Measurements from ENCODE around the gene GPR108.

GPR108 gene

GRCh38 chr19:6717441-6717971 lies 19.9 kb downstream of the GPR108 start (continued):
- TF ChIP-seq PRDM2 (tag by site-specific recombination; IDR thresholded peaks at IDR 0.05; ENCODE audit: borderline replicate concordance) (no peak), HOXA7 (CRISPR knock-in tag; IDR thresholded peaks at IDR 0.05; ENCODE audit: borderline replicate concordance) (no peak), ZNF133 (tag by site-specific recombination; IDR thresholded peaks at IDR 0.05) (no peak), ZFP3 (tag by site-specific recombination; IDR thresholded peaks at IDR 0.05; ENCODE audit: low read depth) (no peak), ZNF510 (tag by site-specific recombination; IDR thresholded peaks at IDR 0.05; ENCODE audit: insufficient replicate concordance) (no peak), ZNF112 (tag by site-specific recombination; IDR thresholded peaks at IDR 0.05) (no peak), ZNF155 (tag by site-specific recombination; IDR thresholded peaks at IDR 0.05) (no peak), ZNF426 (tag by site-specific recombination; IDR thresholded peaks at IDR 0.05) (no peak), ZNF148 (tag by site-specific recombination; IDR thresholded peaks at IDR 0.05; ENCODE audit: borderline replicate concordance) (peak; percentile 84; the same call in 1 of the 2 replicates), OVOL3 (tag by site-specific recombination; IDR thresholded peaks at IDR 0.05) (no peak), HIC1 (tag by site-specific recombination; IDR thresholded peaks at IDR 0.05) (no peak), OSR2 (tag by site-specific recombination; IDR thresholded peaks at IDR 0.05) (no peak), ZBTB26 (tag by site-specific recombination; optimal IDR thresholded peaks at IDR 0.05) (peak; percentile 16), ZBTB1 (tag by site-specific recombination; IDR thresholded peaks at IDR 0.05) (no peak), ZNF174 (tag by site-specific recombination; IDR thresholded peaks at IDR 0.05) (no peak), INSM2 (tag by site-specific recombination; IDR thresholded peaks at IDR 0.05) (no peak), SETDB1 (IDR thresholded peaks at IDR 0.05; ENCODE audit: insufficient read length, low read length) (no peak), ZNF560 (tag by site-specific recombination; IDR thresholded peaks at IDR 0.05; ENCODE audit: borderline replicate concordance) (no peak), ZNF658 (tag by site-specific recombination; IDR thresholded peaks at IDR 0.05) (no peak), ZNF621 (tag by site-specific recombination; IDR thresholded peaks at IDR 0.05) (no peak), ZNF791 (tag by site-specific recombination; IDR thresholded peaks at IDR 0.05) (no peak), ZNF660 (tag by site-specific recombination; IDR thresholded peaks at IDR 0.05) (no peak), SP3 (tag by site-specific recombination; IDR thresholded peaks at IDR 0.05) (no peak), ZNF555 (tag by site-specific recombination; conservative IDR thresholded peaks at IDR 0.05) (no peak), ZNF449 (tag by site-specific recombination; IDR thresholded peaks at IDR 0.05) (no peak), ZNF146 (tag by site-specific recombination; IDR thresholded peaks at IDR 0.05) (peak; percentile 62; the same call in 1 of the 2 replicates)

All from HEK293 (cell line).